Activated CD8-positive, alpha-beta memory T cell treated with anti-CD3 and anti-CD28 coated beads, Interleukin-2, amount 50 U/mL, for 4 hours (primary cell): Measurements from ENCODE around the gene PSG7.
"Not testable (repeated sequence)": the region's sequence is repeated elsewhere in the genome, so short reads cannot be mapped to it uniquely, and the experiment has no call there.

Experiments
- DNase-seq: peaks from one replicate; pipeline ENCODE4 v3.0.0-alpha.2; 2020

The PSG7 gene

DNA sequence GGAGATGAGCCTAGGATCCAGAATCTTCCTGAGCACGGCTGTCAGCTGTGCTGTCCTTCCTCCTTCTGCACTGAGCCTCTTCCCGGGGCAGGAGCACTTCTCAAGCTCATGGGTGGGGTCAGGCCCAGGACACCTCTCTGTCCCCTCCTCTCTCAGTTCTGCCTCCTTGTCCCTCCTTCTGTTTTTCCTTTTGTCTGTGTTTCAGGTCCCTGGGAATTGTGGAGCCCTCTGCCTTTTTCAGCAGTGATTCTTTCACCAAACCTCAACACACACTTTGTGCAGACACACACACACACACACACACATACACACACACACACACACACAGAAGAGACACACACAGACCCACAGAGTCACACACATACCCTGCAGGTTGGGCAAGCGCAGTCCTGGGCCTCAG lies at the start of gene PSG7:
Gene PSG7 (minus strand): TSS at position 101 of the 400 bp plus-strand sequence. CDS start 131 bp downstream, outside the sequence.
- not testable (repeated sequence) for DNase-seq

DNA sequence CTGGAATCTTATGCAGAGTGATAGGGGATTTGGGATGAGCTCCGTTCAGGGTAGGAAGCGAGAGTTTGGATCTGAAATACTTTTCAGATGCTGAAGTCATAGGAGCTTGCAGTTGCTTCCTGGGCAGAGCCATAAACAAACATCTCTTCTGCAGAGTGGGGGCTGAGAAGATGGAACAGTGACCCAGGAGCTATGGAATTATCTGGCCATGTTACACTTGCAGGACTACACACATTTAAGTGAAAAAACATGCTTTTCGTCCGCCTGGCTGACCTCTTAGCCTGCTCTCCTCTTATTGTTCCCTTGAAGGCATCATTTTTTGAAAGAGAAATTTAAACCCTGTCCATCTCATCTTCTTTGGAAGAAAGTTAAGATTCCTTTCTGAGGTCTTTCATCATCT lies 48.6 kb upstream of the PSG7 start:
- DNase-seq = no peak

DNA sequence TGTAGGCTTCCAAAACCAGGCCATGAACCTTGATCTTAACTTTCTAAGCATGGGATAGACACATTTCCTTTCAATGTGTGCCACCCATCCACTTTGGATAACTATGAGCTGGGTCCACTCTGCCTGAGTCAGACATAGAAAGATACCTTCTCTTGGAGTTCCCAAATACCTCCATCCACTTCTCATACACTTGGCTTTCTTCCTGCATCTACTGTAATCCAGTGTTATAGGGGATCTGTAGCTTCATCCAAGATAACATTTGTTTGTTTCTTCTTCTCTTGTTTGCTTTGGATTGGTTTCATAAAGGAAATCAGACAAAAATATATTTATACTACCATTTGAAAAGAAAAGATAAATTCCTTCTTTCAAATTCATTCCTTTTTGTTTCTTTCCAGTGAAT lies 45.1 kb upstream of the PSG7 start:
- not testable (repeated sequence) for DNase-seq

DNA sequence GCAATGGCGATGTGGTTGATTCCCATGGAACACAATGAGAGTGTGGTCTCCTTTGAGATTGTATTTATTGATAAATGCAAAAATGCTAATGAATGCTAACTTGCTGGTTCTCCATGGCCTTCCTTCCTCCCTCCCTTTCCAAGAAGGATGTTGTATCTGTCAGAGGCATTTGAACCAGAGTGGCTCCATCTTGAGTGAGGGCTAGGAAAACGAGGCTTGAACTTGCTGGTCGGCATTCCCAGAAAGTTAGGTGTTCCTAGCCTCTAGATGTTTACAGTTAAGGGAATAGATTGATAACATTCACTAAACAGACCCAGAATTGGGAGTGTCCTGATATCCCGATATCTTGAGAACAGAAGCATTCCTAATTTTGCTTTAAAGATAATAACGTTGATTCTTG lies 34.4 kb upstream of the PSG7 start:
- not testable (repeated sequence) for DNase-seq

DNA sequence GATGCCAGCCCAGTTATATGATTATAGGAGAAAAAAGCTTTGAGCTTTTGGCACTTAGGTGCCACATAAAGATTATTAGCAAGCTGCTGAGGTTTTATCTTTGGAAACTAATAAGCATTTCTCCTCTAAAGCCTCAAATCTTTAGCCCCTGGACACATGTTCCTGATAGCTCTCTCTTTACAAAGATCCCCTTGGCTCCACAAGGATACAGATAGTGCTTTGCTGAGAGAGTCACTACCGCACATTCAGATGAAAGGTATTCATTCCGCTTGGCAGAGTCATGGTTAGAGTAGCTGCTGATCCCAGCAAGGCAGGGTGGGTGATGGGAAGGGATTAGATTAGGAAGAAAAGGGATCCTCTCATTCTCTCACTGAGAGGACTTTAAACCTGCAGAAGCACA lies 28.2 kb upstream of the PSG7 start:
- DNase-seq = no peak

DNA sequence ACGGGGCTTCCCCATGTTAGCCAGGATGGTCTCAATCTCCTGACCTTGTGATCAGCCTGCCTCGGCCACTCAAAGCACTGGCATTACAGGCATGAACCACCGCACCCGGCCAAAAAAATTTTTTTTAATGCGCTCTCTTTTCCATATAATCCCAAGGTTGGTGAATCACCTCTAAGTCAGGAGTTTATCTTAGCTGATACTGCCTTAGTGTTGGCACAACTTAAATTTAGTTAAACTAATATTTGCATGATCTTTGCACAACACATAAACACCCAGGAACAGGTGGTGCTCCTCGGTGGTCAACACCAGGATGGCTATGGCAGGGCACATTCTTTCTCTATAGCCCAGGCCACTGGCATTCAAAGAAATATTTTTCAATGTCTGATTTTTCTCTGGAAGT lies 24.1 kb upstream of the PSG7 start:
- DNase-seq = no peak

DNA sequence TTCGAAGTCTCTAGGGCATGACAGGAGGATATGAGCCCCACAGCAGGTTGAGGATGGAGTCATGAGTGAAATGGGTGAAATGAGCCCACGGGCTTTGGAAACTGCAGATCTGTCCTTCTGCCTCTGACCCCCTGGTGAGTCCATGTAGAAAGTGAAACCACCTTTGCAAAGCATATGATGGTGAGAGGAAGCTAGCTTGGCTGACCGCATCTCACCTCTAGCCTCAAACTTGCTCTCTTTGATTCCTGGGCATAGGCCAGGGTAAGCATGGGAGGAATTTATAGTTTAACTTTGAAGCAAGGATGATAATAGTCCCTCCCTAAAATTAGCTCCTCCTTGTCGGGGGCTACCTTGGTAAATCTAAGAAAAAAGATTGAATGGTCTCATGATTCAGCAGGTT lies 15.1 kb upstream of the PSG7 start:
- not testable (repeated sequence) for DNase-seq

DNA sequence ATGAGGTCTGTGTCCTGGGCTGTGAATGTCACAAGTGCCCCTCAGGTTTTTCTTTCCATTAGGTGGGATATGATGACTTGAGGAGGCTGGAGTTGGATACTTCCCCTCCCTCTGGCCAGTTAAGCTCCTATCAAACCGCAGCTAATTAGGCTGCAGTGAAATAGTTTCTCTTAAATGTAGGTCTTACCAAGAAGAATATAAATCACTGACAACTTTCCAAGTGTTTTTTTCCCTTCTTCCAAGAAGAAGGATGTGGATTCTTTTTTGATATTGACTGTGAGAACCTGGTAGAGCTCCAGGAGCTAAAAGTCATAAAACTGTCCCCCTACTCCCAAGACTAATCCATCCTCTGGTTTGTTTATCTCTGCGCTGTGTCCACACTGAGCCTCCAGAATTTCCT lies 14.5 kb upstream of the PSG7 start:
- not testable (repeated sequence) for DNase-seq

DNA sequence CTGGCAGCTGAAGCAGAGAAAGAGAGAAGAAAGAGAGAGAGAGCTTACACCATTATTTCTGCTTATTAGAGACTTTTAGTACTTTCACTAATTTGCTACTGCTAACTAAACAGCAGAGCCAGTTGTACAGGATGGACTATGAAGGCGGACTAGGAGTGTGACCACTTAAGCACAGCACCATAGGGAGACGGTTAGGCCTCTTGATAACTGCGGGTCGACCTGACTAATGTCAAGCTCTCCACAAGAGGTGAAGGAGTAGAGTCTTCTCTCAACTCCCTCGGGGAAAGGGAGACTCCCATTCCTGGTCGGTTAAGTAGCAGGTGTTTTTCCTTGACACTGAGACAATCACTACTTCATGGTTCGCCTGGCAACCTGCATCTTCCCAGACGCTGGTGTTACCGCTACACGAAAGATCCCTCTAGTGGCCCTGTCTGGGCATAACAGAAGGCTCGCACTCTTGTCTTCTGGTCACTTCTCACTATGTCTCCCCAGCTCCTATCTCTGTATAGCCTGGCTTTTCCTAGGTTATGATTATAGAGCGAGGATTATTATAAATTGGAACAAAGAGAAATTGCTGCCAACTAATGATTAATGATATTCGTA lies 5.3 kb upstream of the PSG7 start:
- DNase-seq = no peak

DNA sequence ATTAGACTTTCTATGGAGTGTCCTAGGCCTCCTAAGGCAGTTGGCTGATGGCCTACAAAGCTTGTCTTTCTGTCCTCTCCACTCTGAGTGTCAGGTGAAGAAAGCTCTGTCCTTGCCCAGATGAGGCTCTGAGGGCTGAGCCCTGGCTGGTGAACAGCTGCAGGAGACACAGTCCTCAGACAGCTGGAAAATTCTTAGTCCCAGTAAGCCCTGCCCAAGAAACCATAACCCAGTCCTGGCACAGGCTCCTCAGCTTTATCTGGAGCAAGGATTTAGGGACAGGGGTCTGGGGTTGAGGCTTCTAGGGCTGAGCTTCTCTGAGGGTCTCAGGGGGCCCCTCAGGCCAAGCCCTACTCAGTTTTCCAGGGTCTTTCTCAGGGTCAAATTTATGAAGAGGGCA lies 2.3 kb downstream of the PSG7 start:
- DNase-seq = not testable (repeated sequence)

DNA sequence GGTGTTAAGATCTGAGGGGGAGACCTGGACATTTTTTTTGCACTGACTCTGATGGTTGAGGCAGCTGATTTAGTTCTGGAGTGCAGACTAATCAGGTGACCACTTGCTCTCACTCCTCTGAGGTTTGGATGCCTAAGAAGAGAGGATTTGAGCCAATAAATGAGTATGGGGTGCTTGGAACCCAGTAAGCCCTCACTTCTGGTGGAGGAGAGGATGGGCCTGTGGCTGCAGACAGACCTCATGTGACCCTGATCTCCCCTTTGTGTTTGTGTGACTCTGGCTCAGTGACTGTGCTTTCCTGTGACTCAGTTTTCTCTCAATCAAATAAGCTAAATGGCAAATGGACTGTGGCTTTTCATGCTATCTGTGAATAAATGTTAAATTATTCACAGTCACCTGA lies 2.8 kb downstream of the PSG7 start:
- not testable (repeated sequence) for DNase-seq

DNA sequence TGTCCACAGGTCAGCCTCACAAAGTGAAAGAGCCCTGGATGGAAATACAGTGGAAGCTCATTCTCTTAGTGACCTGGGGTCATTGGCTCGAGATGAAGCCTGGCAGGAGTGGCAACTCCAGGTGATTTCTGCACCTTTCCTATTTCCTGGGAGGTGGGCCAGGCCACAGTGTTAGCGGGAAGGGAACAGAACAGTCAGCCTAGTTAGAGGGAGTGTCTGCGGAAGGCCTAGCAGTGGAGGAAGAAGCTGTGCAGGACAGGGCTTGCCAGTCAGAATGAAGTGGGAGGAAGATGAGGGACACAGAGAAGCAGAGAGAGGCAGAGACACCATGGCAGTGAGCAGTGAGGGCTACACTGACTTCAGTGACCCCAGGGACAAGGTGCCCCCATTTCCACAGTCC lies 3.6 kb downstream of the PSG7 start:
- not testable (repeated sequence) for DNase-seq

DNA sequence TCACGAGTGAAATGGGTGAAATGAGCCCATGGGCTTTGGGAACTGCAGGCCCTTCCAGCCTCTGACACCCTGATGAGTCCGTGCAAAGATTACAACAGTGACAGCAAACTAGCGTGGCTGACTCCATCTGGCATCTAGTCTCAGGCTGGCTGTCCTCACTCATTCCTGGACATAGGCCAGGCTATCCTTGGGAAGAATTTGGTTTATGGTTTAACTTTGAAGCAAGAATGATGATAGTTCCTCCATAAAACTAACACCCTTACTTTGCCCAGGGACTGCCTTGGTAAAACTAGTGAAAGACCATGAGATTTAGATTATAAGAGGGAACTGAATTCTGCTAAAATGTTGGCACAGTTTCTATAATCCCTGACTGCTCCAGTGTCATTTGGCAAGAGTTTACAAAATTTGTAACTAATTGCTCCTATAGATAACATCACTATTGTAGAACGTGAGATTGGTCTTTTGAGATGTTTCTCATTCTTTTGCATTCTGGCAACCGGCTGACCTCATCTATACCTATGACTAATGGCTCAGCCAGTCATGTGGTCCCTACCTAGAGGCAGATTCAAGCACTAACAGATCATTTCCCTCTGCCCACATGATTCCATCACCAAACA lies 4.4 kb downstream of the PSG7 start:
- not testable (repeated sequence) for DNase-seq

DNA sequence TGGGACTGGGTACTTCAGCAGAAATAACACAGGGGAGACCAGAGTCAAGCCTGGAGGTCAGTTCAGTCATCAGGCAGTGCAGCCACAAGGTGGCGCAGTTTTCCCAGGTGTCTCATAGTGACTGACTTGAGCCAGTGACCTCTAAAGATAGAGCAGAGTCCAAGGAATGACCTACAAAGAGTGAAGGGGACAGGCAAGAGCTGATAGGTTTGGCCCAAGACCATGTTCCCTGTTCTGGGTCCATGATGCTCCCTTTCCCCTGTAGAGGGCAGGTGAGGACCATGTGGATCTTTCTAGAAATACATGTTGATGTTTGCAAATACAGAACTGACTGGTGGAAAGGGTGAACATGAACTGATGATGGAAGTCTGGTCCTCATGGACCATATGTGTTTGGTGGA lies 6.8 kb downstream of the PSG7 start:
- DNase-seq = peak; percentile 19

DNA sequence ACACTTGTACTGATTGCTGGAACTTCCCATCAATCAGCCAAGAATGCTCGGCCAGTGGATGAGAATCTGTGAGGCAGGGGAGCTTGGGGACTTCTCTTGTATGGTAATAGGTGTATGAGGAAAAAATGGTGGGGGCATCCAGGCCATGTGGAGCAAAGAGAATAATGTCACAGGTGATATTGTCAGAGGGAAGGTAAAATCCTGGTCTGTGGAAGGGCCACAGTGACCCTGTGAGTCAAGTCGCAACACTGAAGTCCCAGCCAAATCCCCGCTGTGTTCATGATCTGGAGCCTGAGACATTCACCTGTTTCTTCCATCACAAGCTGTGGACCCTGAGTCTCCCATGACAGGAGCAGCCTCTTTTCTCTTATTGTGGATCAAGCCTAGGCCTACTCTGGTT lies 8.1 kb downstream of the PSG7 start:
- DNase-seq = no peak

DNA sequence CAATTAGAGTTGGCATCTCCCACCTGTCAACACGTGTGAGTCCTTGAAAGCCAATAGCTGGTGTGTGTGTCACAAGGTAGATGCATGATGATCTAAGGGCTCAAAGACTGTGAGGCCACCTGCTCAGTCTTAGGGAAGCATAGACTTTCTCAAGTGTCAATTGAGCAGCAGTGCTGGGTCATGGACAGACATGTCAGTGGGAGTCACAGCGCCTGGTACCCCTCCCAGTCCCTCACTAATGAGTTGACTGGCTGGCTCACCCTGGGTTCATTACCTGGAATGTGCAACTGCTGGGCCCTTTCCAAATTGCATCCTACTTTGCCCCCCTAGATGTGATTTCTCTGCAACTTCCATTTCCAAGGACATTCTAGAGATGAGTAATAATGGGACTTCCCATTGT lies 10.2 kb downstream of the PSG7 start:
- no peak for DNase-seq

DNA sequence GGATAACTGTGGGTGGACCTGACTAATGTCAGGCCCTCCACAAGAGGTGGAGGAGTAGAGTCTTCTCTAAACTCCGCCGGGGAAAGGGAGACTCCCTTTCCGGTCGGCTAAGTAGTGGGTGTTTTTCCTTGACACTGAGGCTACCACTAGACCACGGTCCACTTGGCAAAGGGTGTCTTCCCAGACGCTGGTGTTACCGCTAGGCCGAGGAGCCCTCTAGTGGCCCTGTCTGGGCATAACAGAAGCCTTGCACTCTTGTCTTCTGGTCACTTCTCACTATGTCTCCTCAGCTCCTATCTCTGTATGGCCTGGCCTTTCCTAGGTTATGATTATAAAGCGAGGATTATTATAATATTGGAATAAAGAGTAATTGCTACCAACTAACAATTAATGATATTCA lies 13.9 kb downstream of the PSG7 start:
- peak; percentile 20 for DNase-seq

DNA sequence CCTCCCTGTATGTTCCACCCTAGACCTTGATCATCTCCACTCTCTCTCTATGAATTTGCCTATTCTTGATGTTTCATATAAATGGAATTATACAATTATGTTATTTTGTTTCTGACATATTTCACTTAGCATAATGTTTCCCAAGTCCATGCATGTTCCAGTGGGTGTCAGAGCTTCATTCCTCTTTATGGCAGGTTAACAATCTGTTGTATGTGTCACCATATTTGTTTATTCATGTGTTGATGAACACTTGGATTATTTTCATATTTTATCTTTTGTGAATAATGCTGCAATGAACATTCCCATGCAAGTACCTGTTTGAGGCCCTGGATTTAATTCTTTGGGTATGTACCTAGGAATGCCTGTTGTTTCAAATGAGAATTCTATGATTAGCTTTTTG lies 16.0 kb downstream of the PSG7 start:
- DNase-seq = not testable (repeated sequence)

DNA sequence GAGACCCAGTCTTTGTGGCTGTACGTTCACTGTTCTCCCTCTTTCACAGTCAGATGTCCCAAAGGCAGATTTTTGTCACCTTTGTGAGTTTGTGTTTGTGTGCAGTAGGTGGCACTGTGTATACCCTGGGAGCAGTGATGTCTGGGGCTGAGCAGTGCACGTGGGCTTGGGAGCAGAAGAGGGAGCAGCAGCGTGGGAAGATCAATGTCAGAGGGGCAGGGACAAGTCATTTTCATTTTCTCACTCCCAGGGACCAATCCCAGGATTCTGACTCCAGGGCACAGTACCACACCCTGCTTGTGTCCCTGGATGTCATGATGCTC lies 17.3 kb downstream of the PSG7 start:
- DNase-seq = no peak

DNA sequence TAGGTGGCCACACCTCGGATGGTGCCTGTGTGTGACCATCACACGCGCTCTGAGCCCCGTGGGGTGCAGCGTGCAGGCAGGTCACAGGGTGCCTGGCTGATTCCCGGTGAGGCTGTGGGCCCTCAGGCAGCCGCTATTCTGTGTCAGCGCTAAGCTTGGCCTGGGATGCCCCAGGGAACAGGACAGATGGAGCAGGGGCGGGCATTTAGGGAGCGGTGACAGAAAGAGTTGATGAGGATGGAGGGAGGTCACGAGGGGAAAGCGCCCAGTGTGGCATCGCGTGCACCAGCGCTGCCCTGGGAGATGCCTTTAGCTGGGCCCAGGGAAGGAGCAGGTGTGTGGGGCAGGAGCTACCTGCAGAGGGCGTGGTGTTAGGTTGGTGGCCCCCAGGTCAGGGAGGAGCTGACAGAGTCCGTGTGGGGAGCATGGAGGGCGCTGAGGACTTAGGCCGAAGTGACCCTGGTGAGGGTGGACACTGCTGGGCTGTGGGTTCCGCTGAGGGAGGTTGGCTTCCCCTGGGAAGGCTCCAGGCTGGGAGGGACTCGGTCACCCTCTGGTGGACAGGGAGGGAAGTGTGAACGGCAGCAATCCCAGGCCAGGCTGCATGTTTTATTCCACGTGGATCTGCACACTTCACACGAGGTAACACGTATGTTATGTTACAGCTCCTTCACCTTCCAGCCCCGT lies 17.8 kb downstream of the PSG7 start:
- not testable (repeated sequence) for DNase-seq

DNA sequence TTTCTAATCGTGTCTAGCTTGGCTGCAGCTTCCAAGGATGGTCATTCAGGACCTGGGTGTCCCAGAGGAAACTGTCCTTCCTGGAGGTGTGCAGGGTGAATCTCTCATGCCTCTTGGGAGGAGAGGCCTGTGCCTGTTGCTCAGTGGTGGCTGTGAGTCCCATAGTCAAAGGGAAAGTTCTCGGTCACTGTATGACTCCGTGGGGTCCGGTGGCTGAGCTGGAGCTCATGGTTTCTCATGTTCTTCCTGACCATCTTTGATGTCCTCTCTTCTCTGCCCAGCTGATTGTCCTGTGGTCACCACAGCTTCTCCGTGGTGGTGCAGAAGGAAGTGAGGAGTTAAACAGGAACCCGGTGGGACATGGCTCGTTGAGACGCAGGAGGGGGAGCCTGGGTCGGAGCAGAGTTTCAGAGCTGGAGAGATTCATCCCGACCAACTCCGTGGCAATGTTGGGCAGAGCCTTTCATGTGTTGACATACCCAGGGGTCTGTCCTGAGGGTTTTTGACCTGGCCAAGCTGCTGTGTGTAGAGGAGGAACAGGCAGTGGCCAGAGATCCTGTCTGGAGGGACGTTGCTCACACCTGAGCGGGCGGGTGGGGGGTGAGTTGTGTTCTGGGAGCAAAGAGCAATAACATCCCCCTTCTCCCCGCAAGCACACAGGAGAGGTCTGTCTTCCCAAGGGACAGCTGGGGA lies 18.5 kb downstream of the PSG7 start:
- not testable (repeated sequence) for DNase-seq

DNA sequence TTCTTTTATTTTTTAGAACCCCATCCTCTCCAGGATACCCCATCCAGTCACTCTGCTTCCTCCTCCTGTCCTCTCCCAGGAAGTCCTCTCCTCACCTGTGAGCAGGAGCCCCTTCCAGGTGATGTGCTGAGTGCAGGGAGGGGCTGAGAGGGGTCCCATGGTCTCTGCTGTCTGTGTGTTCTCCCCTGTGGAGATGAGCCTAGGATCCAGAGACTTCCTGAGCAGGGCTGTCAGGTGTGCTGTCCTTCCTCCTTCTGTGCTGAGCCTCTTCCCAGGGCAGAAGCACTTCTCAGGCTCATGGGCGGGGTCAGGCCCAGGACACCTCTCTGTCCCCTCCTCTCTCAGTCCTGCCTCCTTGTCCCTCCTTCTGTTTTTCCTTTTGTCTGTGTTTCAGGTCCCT lies 19.4 kb downstream of the PSG7 start, which contains the start of gene PSG6:
Gene PSG6 (minus strand): TSS at position 261 of the 400 bp plus-strand sequence. CDS start 102 bp downstream, at position 159.
- not testable (repeated sequence) for DNase-seq

DNA sequence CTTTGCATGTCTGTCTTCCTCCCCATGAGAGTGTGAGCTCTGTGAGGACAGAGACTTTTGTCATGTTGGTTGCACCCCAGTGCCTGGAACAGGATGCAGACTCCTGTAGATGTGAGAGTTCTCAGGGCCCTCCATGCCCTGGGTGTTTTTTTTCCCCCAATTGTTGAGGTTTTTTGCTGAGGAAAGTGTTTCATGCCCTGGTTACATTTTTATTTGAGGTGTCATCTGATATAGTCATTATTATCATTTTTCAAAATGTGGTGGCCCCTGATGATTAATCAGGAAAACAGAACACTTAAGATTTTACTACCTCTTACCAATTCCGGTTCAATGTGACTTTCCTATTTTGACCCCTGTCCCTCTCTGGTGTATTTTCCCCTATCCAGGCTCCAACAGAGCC lies 20.1 kb downstream of the PSG7 start:
- DNase-seq = not testable (repeated sequence)

DNA sequence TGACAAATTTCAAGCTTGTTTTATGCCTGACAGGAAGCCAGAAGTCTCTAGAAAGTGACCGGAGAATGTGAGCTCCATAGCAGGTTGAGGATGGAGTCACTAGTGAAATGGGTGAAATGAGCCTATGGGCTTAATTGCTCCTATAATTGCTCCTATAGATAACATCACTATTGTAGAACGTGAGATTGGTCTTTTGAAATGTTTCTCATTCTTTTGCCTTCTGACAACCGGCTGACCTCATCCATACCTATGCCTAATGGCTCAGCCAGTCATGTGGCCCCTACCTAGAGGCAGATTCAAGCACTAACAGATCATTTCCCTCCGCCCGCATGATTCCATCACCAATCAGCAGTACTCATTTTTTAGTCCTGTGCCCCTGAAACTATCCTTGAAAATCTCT lies 23.5 kb downstream of the PSG7 start:
- DNase-seq = not testable (repeated sequence)
